ENCODE data around the gene UBE2E3.

- TF ChIP-seq MAX (IDR thresholded peaks at IDR 0.05; ENCODE audit: low read depth, low read length) (peak; percentile 26; the same call in 1 of the 2 replicates), POLR2A (IDR thresholded peaks at IDR 0.05; ENCODE audit: extremely low read depth, insufficient read length) (no peak)
These were observed 3.2 kb downstream of the UBE2E3 start for GRCh38 chr2:180983468-180984242.

Data from NB4 (cell line).